Breast epithelium (tissue), 3 donors: ENCODE data around the gene CYTH4.

Experiments
- CTCF ChIP-seq, 3 donors: fragments of 450-650 bp; IDR thresholded peaks; one replicate each; pipeline ENCODE4 v1.5.1; 2016 to 2017; ENCODE audit warnings: antibody characterized with exemption in 3 of 3, mild to moderate bottlenecking in 3 of 3, moderate library complexity in 3 of 3
- POLR2A ChIP-seq: fragments of 450-650 bp; IDR thresholded peaks from one replicate; pipeline ENCODE4 v1.6.1; 2016; ENCODE audit warnings: antibody characterized with exemption, mild to moderate bottlenecking, moderate library complexity

- TF ChIP-seq CTCF (IDR thresholded peaks at IDR 0.05) (peak; percentile 44 to 88 (median 84)), POLR2A (no peak)
Measured at GRCh38 chr22:37316875-37317371, 34.6 kb downstream of the CYTH4 start.
